ENCODE data around the gene LDHAL6B.

Gene LDHAL6B

GRCh38 chr15:59206623-59207183 is at the start of gene LDHAL6B:
TSS of gene LDHAL6B (plus strand) at chr15:59206843. CDS start at chr15:59206941, 98 bp downstream.
- no peaks in the 10 kb centered on the region for H3K4me1 ChIP-seq
- H3K36me3 ChIP-seq: peaks cover 78 to 88% (median 87%) of the 10 kb centered on the region in 3 donors
- intact Hi-C loops (cut with DNase I; ENCODE audit: low total_unique reads): no loop called here
- H3K27me3 ChIP-seq: no peaks in the 10 kb centered on the region
- no peak within 1 kb of the TSS for H3K4me3 ChIP-seq
- no peaks in the 10 kb centered on the region for H3K9me3 ChIP-seq
- no peak within 1 kb of the TSS for H3K27ac ChIP-seq
- TF ChIP-seq, protein P1, sequence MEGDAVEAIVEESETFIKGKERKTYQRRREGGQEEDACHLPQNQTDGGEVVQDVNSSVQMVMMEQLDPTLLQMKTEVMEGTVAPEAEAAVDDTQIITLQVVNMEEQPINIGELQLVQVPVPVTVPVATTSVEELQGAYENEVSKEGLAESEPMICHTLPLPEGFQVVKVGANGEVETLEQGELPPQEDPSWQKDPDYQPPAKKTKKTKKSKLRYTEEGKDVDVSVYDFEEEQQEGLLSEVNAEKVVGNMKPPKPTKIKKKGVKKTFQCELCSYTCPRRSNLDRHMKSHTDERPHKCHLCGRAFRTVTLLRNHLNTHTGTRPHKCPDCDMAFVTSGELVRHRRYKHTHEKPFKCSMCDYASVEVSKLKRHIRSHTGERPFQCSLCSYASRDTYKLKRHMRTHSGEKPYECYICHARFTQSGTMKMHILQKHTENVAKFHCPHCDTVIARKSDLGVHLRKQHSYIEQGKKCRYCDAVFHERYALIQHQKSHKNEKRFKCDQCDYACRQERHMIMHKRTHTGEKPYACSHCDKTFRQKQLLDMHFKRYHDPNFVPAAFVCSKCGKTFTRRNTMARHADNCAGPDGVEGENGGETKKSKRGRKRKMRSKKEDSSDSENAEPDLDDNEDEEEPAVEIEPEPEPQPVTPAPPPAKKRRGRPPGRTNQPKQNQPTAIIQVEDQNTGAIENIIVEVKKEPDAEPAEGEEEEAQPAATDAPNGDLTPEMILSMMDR (IDR thresholded peaks at IDR 0.05): no peak
- DNase-seq: no peak

DNA sequence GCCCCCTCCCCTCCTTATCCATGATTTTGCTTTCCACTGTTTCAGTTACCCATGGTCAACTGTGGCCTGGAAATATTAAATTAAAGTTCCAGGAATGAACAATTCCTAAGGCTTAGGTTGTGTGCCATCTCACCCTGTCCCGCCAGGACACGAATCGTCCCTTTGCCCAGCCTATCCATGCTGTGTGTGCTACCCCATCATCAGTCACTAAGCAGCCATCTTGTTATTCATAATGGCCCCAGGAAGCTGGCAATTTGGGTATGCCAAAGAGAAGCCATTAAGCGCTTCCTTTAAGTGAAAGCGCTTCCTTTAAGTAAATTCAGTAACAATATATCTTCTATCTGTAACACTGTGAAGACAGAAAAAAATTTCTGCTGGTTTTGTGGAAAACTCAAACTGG is 49.2 kb upstream of the LDHAL6B start:
- H3K27ac ChIP-seq: no peak overlapping the region
- intact Hi-C loops (cut with DNase I; ENCODE audit: low total_unique reads): no loop called here
- H3K27me3 ChIP-seq: no peaks in the 10 kb centered on the region
- DNase-seq: no peak
- H3K36me3 ChIP-seq: peaks cover 91 to 100% (median 96%) of the 10 kb centered on the region in 3 donors
- TF ChIP-seq, protein P1 (IDR thresholded peaks at IDR 0.05): no peak
- H3K9me3 ChIP-seq: no peaks in the 10 kb centered on the region
- peaks cover 0 to 5% (median 0%) of the 10 kb centered on the region in 4 donors for H3K4me1 ChIP-seq
- no peak overlapping the region for H3K4me3 ChIP-seq

- DNase-seq: no peak
- Histone ChIP-seq H3K4me3 (no peak overlapping the region), H3K27ac (no peak overlapping the region), H3K9me3 (no peaks in the 10 kb centered on the region), H3K36me3 (peaks cover 88 to 99% (median 94%) of the 10 kb centered on the region in 3 donors), H3K4me1 (peaks cover 0 to 5% (median 0%) of the 10 kb centered on the region in 4 donors), H3K27me3 (no peaks in the 10 kb centered on the region)
- TF ChIP-seq, protein P1 (IDR thresholded peaks at IDR 0.05): no peak
- intact Hi-C loops (cut with DNase I; ENCODE audit: low total_unique reads): no loop called here
These were observed 48.6 kb upstream of the LDHAL6B start for GRCh38 chr15:59157840-59158700.

DNA sequence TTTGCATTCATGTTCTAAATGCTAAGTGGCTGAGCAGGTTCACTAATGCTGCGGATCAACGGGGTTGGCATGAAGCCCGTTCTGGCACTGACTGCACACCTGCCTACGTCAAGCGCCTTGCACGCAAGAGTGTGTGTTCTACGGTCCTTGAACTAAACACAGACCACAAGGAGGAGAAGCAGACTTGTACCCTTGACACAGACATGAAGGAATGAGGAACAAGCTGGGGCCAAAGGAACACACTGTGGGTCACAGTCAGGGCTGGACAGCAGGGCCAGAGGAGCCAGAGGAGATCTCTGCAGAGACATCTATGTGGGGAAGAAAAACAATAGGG is 48.0 kb upstream of the LDHAL6B start:
- intact Hi-C loops (cut with DNase I; ENCODE audit: low total_unique reads): no loop called here
- Histone ChIP-seq H3K4me3 (no peak overlapping the region), H3K9me3 (no peaks in the 10 kb centered on the region), H3K36me3 (peaks cover 83 to 93% (median 88%) of the 10 kb centered on the region in 3 donors), H3K4me1 (peaks cover 0 to 5% (median 0%) of the 10 kb centered on the region in 4 donors), H3K27me3 (no peaks in the 10 kb centered on the region), H3K27ac (no peak overlapping the region)
- TF ChIP-seq, protein P1 (IDR thresholded peaks at IDR 0.05): no peak
- DNase-seq: no peak

GRCh38 chr15:59159210-59159609 is 47.4 kb upstream of the LDHAL6B start:
- TF ChIP-seq, protein P1 (IDR thresholded peaks at IDR 0.05): no peak
- no peak for DNase-seq
- intact Hi-C loops (cut with DNase I; ENCODE audit: low total_unique reads): no loop called here
- Histone ChIP-seq H3K27me3 (no peaks in the 10 kb centered on the region), H3K4me1 (peaks cover 0 to 5% (median 0%) of the 10 kb centered on the region in 4 donors), H3K36me3 (peaks cover 77 to 88% (median 82%) of the 10 kb centered on the region in 3 donors), H3K27ac (no peak overlapping the region), H3K4me3 (no peak overlapping the region), H3K9me3 (no peaks in the 10 kb centered on the region)
